HG02970 (cell line): Measurements from ENCODE around the gene DNAAF5.
"Not testable (repeated sequence)": the region's sequence is repeated elsewhere in the genome, so short reads cannot be mapped to it uniquely, and the experiment has no call there.

Experiments used
- ATAC-seq: cut with Tn5 transposase; IDR thresholded peaks from one replicate; pipeline ENCODE4 v1.9.1; 2021; ENCODE audit warnings: mild to moderate bottlenecking, moderate library complexity, moderate number of reproducible peaks; ENCODE audit not compliant: unreplicated experiment, low FRiP score

The DNAAF5 gene

GRCh38 chr7:801940-802381 is 75.5 kb downstream of the DNAAF5 start:
- ATAC-seq = no peak

- no peak for ATAC-seq
Measured at GRCh38 chr7:802500-803242, 76.2 kb downstream of the DNAAF5 start.

- ATAC-seq = no peak
Measured at GRCh38 chr7:803243-803635, 76.7 kb downstream of the DNAAF5 start.

GRCh38 chr7:803796-804195 is 77.3 kb downstream of the DNAAF5 start:
- ATAC-seq = not testable (repeated sequence)

- no peak for ATAC-seq
Measured at GRCh38 chr7:805261-805660, 78.8 kb downstream of the DNAAF5 start.

- no peak for ATAC-seq
Measured at GRCh38 chr7:815284-816216, 89.1 kb downstream of the DNAAF5 start.

GRCh38 chr7:816300-816750 is 89.8 kb downstream of the DNAAF5 start:
- ATAC-seq = peak; percentile 94

- peak; percentile 6 for ATAC-seq
Measured at GRCh38 chr7:816751-817671, 90.5 kb downstream of the DNAAF5 start.

GRCh38 chr7:818031-818699 is 91.7 kb downstream of the DNAAF5 start:
- no peak for ATAC-seq

- ATAC-seq = no peak
Measured at GRCh38 chr7:820341-820740, 93.8 kb downstream of the DNAAF5 start.

- ATAC-seq = no peak
Measured at GRCh38 chr7:821688-822087, 95.2 kb downstream of the DNAAF5 start.

- ATAC-seq = no peak
Measured at GRCh38 chr7:822692-823276, 96.3 kb downstream of the DNAAF5 start.

- no peak for ATAC-seq
Measured at GRCh38 chr7:823649-824048, 97.2 kb downstream of the DNAAF5 start.

GRCh38 chr7:824081-824480 is 97.6 kb downstream of the DNAAF5 start:
- ATAC-seq = no peak

GRCh38 chr7:824664-825063 is 98.2 kb downstream of the DNAAF5 start:
- no peak for ATAC-seq

- no peak for ATAC-seq
Measured at GRCh38 chr7:825386-825785, 98.9 kb downstream of the DNAAF5 start.

- ATAC-seq = no peak
Measured at GRCh38 chr7:826230-826917, 99.9 kb downstream of the DNAAF5 start.

- no peak for ATAC-seq
Measured at GRCh38 chr7:828793-829561, 102.5 kb downstream of the DNAAF5 start.
